OCI-LY7 (cell line): Measurements from ENCODE around the gene CFAP97D2.

Source experiments
- EZH2phosphoT487 ChIP-seq: fragments of 200-600 bp; sonication (generic); IDR thresholded peaks from 2 replicates; pipeline ENCODE4 v1.6.1; 2018; ENCODE audit warnings: low read depth, borderline replicate concordance, mild to moderate bottlenecking, mixed run types, antibody characterized with exemption, low read length, moderate library complexity, mixed read lengths
- TF ChIP-seq, protein P1 (sequence below): fragments of 200-600 bp; sonication (generic); conservative IDR thresholded peaks from 2 replicates; pipeline ENCODE4 v1.5.1; 2014; ENCODE audit warnings: mild to moderate bottlenecking, antibody characterized with exemption, low read length, moderate library complexity, mixed read lengths

GRCh38 chr13:114179087-114179658 lies at the start of gene CFAP97D2:
- TF ChIP-seq, protein P1, sequence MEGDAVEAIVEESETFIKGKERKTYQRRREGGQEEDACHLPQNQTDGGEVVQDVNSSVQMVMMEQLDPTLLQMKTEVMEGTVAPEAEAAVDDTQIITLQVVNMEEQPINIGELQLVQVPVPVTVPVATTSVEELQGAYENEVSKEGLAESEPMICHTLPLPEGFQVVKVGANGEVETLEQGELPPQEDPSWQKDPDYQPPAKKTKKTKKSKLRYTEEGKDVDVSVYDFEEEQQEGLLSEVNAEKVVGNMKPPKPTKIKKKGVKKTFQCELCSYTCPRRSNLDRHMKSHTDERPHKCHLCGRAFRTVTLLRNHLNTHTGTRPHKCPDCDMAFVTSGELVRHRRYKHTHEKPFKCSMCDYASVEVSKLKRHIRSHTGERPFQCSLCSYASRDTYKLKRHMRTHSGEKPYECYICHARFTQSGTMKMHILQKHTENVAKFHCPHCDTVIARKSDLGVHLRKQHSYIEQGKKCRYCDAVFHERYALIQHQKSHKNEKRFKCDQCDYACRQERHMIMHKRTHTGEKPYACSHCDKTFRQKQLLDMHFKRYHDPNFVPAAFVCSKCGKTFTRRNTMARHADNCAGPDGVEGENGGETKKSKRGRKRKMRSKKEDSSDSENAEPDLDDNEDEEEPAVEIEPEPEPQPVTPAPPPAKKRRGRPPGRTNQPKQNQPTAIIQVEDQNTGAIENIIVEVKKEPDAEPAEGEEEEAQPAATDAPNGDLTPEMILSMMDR = no peak
- TF ChIP-seq EZH2phosphoT487 = no peak
